CD4-positive, alpha-beta T cell (primary cell): ENCODE data around the gene DAPK1. TPM values are rescaled to one million over a fixed set of nuclear protein-coding genes. Genes with fewer than 3 reads are reported as not detected.

Experiments
- ATAC-seq: fragments of 200-7000 bp; cut with Tn5 transposase; one replicate; pipeline ENCODE4 v1.10.0; 2022; ENCODE audit warnings: mild to moderate bottlenecking; ENCODE audit not compliant: poor library complexity
- CTCF ChIA-PET: fragments of 350-600 bp; sonication (Branson Sonifier 250); formaldehyde crosslinking; loops from one replicate; lab custom pipeline; 2021; ENCODE audit warnings: antibody characterized with exemption, inconsistent platforms; lab: Charles Lee
- POLR2A ChIA-PET: fragments of 350-600 bp; sonication (Branson Sonifier 250); formaldehyde crosslinking; loops from one replicate; lab custom pipeline; 2021; ENCODE audit warnings: antibody characterized with exemption, inconsistent platforms; lab: Charles Lee
- DNase-seq, 14 experiments: peaks; one replicate each; pipeline ENCODE4 v3.0.0-alpha.2; 2013 to 2020; ENCODE audit warnings: mixed read lengths in 2 of 14
- H3K27ac ChIP-seq, 2 donors: one replicate each; pipeline versions ENCODE4 v1.5.1 to v1.7.0; 2013; ENCODE audit warnings: low read length in 2 of 2, low read depth in 1 of 2, mild to moderate bottlenecking in 1 of 2
- H3K27me3 ChIP-seq, 2 experiments: 1 replicate in 1 of 2; 2 replicates in 1 of 2; pipeline versions ENCODE4 v1.6.1 to v1.7.0; 2013; ENCODE audit warnings: low read length in 2 of 2, control low read depth in 1 of 2, mild to moderate bottlenecking in 1 of 2, moderate library complexity in 1 of 2; ENCODE audit not compliant: insufficient read depth in 2 of 2, control insufficient read depth in 1 of 2
- H3K36me3 ChIP-seq: one replicate; pipeline ENCODE4 v1.6.1; 2013; ENCODE audit warnings: low read length, control low read depth; ENCODE audit not compliant: insufficient read depth
- H3K4me1 ChIP-seq: one replicate; pipeline ENCODE4 v1.6.1; 2013; ENCODE audit warnings: low read length, control low read depth; ENCODE audit not compliant: insufficient read depth
- H3K4me3 ChIP-seq: one replicate; pipeline ENCODE4 v1.5.1; 2013; ENCODE audit warnings: mild to moderate bottlenecking, low read length, moderate library complexity
- H3K9me3 ChIP-seq, 2 experiments: 1 replicate in 1 of 2; 2 replicates in 1 of 2; pipeline versions ENCODE4 v1.6.1 to v1.7.0; 2013; ENCODE audit warnings: low read length in 2 of 2, mild to moderate bottlenecking in 2 of 2, control low read depth in 1 of 2, moderate library complexity in 1 of 2; ENCODE audit not compliant: control insufficient read depth in 1 of 2, insufficient read depth in 1 of 2
- H3K27ac Mint-ChIP-seq: one replicate; pipeline ENCODE4 v1.8.0; 2020; ENCODE audit warnings: mixed read lengths
- H3K27me3 Mint-ChIP-seq: one replicate; pipeline ENCODE4 v1.8.0; 2021; ENCODE audit warnings: mixed read lengths
- H3K36me3 Mint-ChIP-seq: one replicate; pipeline ENCODE4 v1.8.0; 2021; ENCODE audit warnings: low read depth, mixed read lengths
- H3K4me1 Mint-ChIP-seq: one replicate; pipeline ENCODE4 v1.8.0; 2021; ENCODE audit warnings: low read depth, mixed read lengths
- H3K4me3 Mint-ChIP-seq: one replicate; pipeline ENCODE4 v1.8.0; 2020; ENCODE audit warnings: mild to moderate bottlenecking, mixed read lengths
- H3K9me3 Mint-ChIP-seq: one replicate; pipeline ENCODE4 v1.8.0; 2020; ENCODE audit warnings: mixed read lengths
- intact Hi-C, 2 experiments: fragments of 100-400 bp; cut with DNase I in 1 of 2; cut with micrococcal nuclease in 1 of 2; formaldehyde crosslinking; loops; one replicate each; pipeline versions ENCODE4 v1.15.1 to v1.9.0; 2023 to 2025; cut with DNase I, micrococcal nuclease
- total RNA-seq, 174 experiments: library from RNA in 2 of 174; stranded (reverse) in 2 of 174; gene quantifications; one replicate each; pipeline ENCODE4 v1.2.3 and lab custom pipeline; 2021 to 2026
- TF ChIP-seq, protein P1 (sequence below): fragments of 200-600 bp; IDR thresholded peaks from one replicate; pipeline ENCODE4 v1.8.0; 2022; ENCODE audit warnings: antibody characterized with exemption, mild to moderate bottlenecking

DAPK1 gene
- total RNA-seq, 2 experiments from 2014 or later = 2.7 TPM

DNA sequence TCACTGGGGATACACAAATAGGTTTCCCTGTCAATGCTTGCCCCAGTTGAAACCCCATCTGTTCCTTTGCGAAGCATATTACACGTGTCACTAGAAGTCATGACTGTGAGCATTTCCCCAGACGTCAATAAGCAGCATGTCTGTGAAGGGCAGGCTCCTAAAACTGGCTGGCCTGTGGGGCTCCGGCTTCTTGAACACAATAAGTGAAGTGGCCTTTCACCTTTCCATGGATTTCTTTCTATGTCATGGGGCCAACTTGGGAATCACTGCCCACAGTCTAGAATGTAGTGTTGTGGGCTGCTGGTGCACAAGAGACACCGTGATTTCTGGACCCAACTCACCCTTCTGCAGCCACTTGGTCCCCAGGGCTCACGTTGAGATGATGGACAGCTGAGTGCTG lies 167.8 kb downstream of the DAPK1 start:
- DNase-seq = no peak
- POLR2A ChIA-PET = no interaction called here
- intact Hi-C loops = loop anchor here in 1 of 2 experiments (10.0 kb wide), 1 partner anchor 1251 kb away; no protein-coding TSS in a partner anchor

DNA sequence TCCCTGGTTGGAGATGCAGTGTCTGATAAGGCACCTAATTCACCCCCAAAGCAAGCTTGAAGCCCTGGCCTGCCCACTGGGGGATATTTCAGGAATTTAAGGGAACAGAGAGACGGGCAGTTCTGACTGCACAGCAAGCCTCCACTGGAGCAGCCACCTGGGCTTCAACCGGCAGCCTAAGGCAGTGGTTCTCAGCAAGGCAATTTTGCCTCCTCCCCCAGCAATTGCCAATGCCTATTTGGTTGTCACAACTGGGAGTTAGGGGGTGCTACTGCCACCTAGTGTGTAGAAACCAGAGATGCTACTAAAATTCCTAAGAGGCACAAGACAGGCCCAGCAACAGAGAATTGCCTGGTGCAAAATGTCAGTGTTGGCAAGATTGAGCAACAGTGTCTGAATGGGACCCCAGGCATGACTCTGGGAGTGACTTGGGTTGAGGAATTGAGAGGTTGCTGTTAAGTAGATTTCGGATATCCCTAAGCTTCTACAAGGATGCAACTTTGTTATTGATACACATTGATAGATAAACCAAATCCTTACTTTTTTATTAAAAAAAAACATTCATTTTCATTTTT lies 169.6 kb downstream of the DAPK1 start:
- intact Hi-C loops = loop anchor here in 1 of 2 experiments (10.0 kb wide), 1 partner anchor 1252 kb away; no protein-coding TSS in a partner anchor
- Mint-ChIP-seq H3K4me3 (no peak overlapping the region), H3K36me3 (no peaks in the 10 kb centered on the region), H3K4me1 (no peaks in the 10 kb centered on the region), H3K27ac (no peak overlapping the region), H3K27me3 (no peaks in the 10 kb centered on the region), H3K9me3 (no peaks in the 10 kb centered on the region)
- Histone ChIP-seq H3K27ac (no peak overlapping the region), H3K36me3 (no peaks in the 10 kb centered on the region), H3K9me3 (peaks cover 0 to 11% of the 10 kb centered on the region in 2 experiments), H3K4me1 (no peaks in the 10 kb centered on the region), H3K27me3 (no peaks in the 10 kb centered on the region), H3K4me3 (no peak overlapping the region)
- CTCF ChIA-PET = no interaction called here
- POLR2A ChIA-PET = no interaction called here
- ATAC-seq (no peak), DNase-seq (no peak)
- TF ChIP-seq, protein P1, sequence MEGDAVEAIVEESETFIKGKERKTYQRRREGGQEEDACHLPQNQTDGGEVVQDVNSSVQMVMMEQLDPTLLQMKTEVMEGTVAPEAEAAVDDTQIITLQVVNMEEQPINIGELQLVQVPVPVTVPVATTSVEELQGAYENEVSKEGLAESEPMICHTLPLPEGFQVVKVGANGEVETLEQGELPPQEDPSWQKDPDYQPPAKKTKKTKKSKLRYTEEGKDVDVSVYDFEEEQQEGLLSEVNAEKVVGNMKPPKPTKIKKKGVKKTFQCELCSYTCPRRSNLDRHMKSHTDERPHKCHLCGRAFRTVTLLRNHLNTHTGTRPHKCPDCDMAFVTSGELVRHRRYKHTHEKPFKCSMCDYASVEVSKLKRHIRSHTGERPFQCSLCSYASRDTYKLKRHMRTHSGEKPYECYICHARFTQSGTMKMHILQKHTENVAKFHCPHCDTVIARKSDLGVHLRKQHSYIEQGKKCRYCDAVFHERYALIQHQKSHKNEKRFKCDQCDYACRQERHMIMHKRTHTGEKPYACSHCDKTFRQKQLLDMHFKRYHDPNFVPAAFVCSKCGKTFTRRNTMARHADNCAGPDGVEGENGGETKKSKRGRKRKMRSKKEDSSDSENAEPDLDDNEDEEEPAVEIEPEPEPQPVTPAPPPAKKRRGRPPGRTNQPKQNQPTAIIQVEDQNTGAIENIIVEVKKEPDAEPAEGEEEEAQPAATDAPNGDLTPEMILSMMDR = no peak

More for the DNA sequence above, 167.8 kb downstream of the DAPK1 start:
- H3K4me3 ChIP-seq = no peak overlapping the region
- no peaks in the 10 kb centered on the region for H3K4me1 Mint-ChIP-seq
- H3K27me3 ChIP-seq = no peaks in the 10 kb centered on the region
- no peaks in the 10 kb centered on the region for H3K36me3 ChIP-seq
- TF ChIP-seq, protein P1 = no peak
- no peak overlapping the region for H3K27ac ChIP-seq
- H3K4me1 ChIP-seq = no peaks in the 10 kb centered on the region
- no peaks in the 10 kb centered on the region for H3K27me3 Mint-ChIP-seq
- CTCF ChIA-PET = no interaction called here
- no peaks in the 10 kb centered on the region for H3K9me3 Mint-ChIP-seq
- no peak overlapping the region for H3K4me3 Mint-ChIP-seq
- H3K9me3 ChIP-seq = peaks cover 0 to 11% of the 10 kb centered on the region in 2 experiments
- no peak overlapping the region for H3K27ac Mint-ChIP-seq
- H3K36me3 Mint-ChIP-seq = no peaks in the 10 kb centered on the region
- ATAC-seq = no peak

- ATAC-seq (no peak), DNase-seq (no peak)
- intact Hi-C loops = loop anchor here in 1 of 2 experiments (10.0 kb wide), 1 partner anchor 1253 kb away; no protein-coding TSS in a partner anchor
- Histone ChIP-seq H3K27ac (no peak overlapping the region), H3K36me3 (no peaks in the 10 kb centered on the region), H3K4me1 (no peaks in the 10 kb centered on the region), H3K9me3 (peaks cover 0 to 11% of the 10 kb centered on the region in 2 experiments), H3K4me3 (no peak overlapping the region), H3K27me3 (no peaks in the 10 kb centered on the region)
- Mint-ChIP-seq H3K4me3 (no peak overlapping the region), H3K4me1 (no peaks in the 10 kb centered on the region), H3K27ac (no peak overlapping the region), H3K9me3 (no peaks in the 10 kb centered on the region), H3K36me3 (no peaks in the 10 kb centered on the region), H3K27me3 (no peaks in the 10 kb centered on the region)
- ChIA-PET POLR2A (no interaction called here), CTCF (no interaction called here)
- TF ChIP-seq, protein P1 = no peak
Observed at GRCh38 chr9:87668222-87668621, 170.6 kb downstream of the DAPK1 start.
